ELF-1 (cell line): ENCODE results near the gene SUMO2.
A peak's percentile ranks its signal among the peaks of the same experiment; 100 is the strongest.

Experiments used
- DNase-seq: peaks from one replicate; pipeline ENCODE4 v3.0.0-alpha.2; 2016; ENCODE audit warnings: low read depth, low spot score

Gene SUMO2

GRCh38 chr17:75124041-75124818, 58.5 kb downstream of the SUMO2 start:
- peak; percentile 35 for DNase-seq

- DNase-seq = no peak
Measured at GRCh38 chr17:75118307-75118706, 64.5 kb downstream of the SUMO2 start.

GRCh38 chr17:75116737-75117136, 66.0 kb downstream of the SUMO2 start:
- no peak for DNase-seq
